ENCODE data around the gene TTC29.

DNA sequence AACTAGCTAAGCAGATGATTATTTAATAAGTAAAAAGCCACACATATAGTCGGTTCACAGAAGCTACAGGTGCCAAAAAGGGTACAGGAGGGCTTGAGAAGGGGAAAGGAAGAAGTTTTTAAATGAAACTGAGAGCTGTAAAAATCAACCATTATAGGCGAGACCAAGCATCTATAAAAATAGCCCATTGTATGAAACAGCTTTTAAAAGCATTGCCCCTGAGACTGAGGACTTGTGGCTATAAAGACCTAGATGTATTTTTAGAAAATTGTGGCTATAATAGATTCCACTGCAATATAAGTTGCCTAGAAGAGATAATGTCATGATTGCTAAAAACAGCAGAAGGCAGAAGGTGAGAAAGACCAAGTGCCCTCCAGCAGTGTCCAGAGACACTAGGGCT lies 15.0 kb upstream of the TTC29 start:
- TF ChIP-seq, protein P1, sequence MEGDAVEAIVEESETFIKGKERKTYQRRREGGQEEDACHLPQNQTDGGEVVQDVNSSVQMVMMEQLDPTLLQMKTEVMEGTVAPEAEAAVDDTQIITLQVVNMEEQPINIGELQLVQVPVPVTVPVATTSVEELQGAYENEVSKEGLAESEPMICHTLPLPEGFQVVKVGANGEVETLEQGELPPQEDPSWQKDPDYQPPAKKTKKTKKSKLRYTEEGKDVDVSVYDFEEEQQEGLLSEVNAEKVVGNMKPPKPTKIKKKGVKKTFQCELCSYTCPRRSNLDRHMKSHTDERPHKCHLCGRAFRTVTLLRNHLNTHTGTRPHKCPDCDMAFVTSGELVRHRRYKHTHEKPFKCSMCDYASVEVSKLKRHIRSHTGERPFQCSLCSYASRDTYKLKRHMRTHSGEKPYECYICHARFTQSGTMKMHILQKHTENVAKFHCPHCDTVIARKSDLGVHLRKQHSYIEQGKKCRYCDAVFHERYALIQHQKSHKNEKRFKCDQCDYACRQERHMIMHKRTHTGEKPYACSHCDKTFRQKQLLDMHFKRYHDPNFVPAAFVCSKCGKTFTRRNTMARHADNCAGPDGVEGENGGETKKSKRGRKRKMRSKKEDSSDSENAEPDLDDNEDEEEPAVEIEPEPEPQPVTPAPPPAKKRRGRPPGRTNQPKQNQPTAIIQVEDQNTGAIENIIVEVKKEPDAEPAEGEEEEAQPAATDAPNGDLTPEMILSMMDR (IDR thresholded peaks at IDR 0.05; ENCODE audit: low read length): no peak
- no peak for TF ChIP-seq EZH2 (IDR thresholded peaks at IDR 0.05; ENCODE audit: borderline replicate concordance, low read length)
